KMS-11 (cell line): ENCODE measurements around the gene ZXDC.

ENCODE experiments used
- H2AFZ ChIP-seq: fragments of 200-600 bp; sonication (generic); 2 replicates; pipeline ENCODE4 v1.6.1; 2016; ENCODE audit warnings: antibody characterized with exemption, mixed run types, low read depth
- H3K27ac ChIP-seq: fragments of 200-600 bp; sonication (generic); 2 replicates; pipeline ENCODE4 v1.6.1; 2016; ENCODE audit warnings: mild to moderate bottlenecking, mixed run types
- H3K27me3 ChIP-seq: fragments of 200-600 bp; sonication (generic); 2 replicates; pipeline ENCODE4 v1.6.1; 2017; ENCODE audit warnings: mild to moderate bottlenecking, low read depth, mixed run types, moderate library complexity; ENCODE audit not compliant: insufficient read depth
- H3K36me3 ChIP-seq: fragments of 200-600 bp; sonication (generic); 2 replicates; pipeline ENCODE4 v1.6.1; 2017; ENCODE audit warnings: mild to moderate bottlenecking, mixed run types; ENCODE audit not compliant: insufficient read depth
- H3K4me1 ChIP-seq: fragments of 200-600 bp; sonication (generic); 2 replicates; pipeline ENCODE4 v1.6.1; 2016; ENCODE audit warnings: mild to moderate bottlenecking, low read depth, mixed run types; ENCODE audit not compliant: poor library complexity, severe bottlenecking
- H3K4me2 ChIP-seq: fragments of 200-600 bp; sonication (generic); 2 replicates; pipeline ENCODE4 v1.7.0; 2016; ENCODE audit warnings: mild to moderate bottlenecking, mixed run types
- H3K4me3 ChIP-seq: fragments of 200-600 bp; sonication (generic); IDR thresholded peaks from 2 replicates; pipeline ENCODE4 v1.6.1; 2017; ENCODE audit warnings: low read depth, low read length, mixed read lengths; ENCODE audit not compliant: insufficient read depth
- H3K79me2 ChIP-seq: fragments of 200-600 bp; sonication (generic); 2 replicates; pipeline ENCODE4 v1.6.1; 2016; ENCODE audit warnings: low read depth, mixed run types; ENCODE audit not compliant: insufficient read depth
- H3K9ac ChIP-seq: fragments of 200-600 bp; sonication (generic); 2 replicates; pipeline ENCODE4 v1.6.1; 2016; ENCODE audit warnings: mild to moderate bottlenecking, mixed run types
- H4K20me1 ChIP-seq: fragments of 200-600 bp; sonication (generic); 2 replicates; pipeline ENCODE4 v1.6.1; 2016; ENCODE audit warnings: mild to moderate bottlenecking, mixed run types; ENCODE audit not compliant: insufficient read depth
- CTCF ChIP-seq: fragments of 200-600 bp; sonication (generic); conservative IDR thresholded peaks from 2 replicates; pipeline ENCODE4 v1.6.1; 2017; ENCODE audit warnings: low read depth, mild to moderate bottlenecking, antibody characterized with exemption, low read length, moderate library complexity, mixed read lengths

The ZXDC gene

GRCh38 chr3:126461450-126462070 is 14.1 kb downstream of the ZXDC start:
- TF ChIP-seq CTCF, result no peak
- H3K36me3 ChIP-seq, result peaks cover under 1% of the 10 kb centered on the region; the same call in 1 of the 2 replicates
- H3K4me2 ChIP-seq, result no peak overlapping the region
- no peak overlapping the region for H3K4me3 ChIP-seq
- H3K27me3 ChIP-seq, result no peaks in the 10 kb centered on the region
- H3K27ac ChIP-seq, result no peak overlapping the region
- no peaks in the 10 kb centered on the region for H4K20me1 ChIP-seq
- H3K4me1 ChIP-seq, result no peaks in the 10 kb centered on the region
- no peaks in the 10 kb centered on the region for H3K79me2 ChIP-seq
- H2AFZ ChIP-seq, result no peak overlapping the region
- no peak overlapping the region for H3K9ac ChIP-seq

GRCh38 chr3:126460381-126460780 is 15.3 kb downstream of the ZXDC start:
- H3K9ac ChIP-seq, result no peak overlapping the region
- no peaks in the 10 kb centered on the region for H3K27me3 ChIP-seq
- H3K4me2 ChIP-seq, result no peak overlapping the region
- H3K4me3 ChIP-seq, result no peak overlapping the region
- no peak overlapping the region for H2AFZ ChIP-seq
- no peaks in the 10 kb centered on the region for H4K20me1 ChIP-seq
- no peaks in the 10 kb centered on the region for H3K4me1 ChIP-seq
- H3K36me3 ChIP-seq, result peaks cover 4% of the 10 kb centered on the region; the same call in 1 of the 2 replicates
- no peak overlapping the region for H3K27ac ChIP-seq
- H3K79me2 ChIP-seq, result no peaks in the 10 kb centered on the region
- no peak for TF ChIP-seq CTCF

GRCh38 chr3:126459763-126460127 is 15.9 kb downstream of the ZXDC start:
- Histone ChIP-seq H3K4me2 (no peak overlapping the region), H3K79me2 (no peaks in the 10 kb centered on the region), H3K27me3 (no peaks in the 10 kb centered on the region), H3K27ac (no peak overlapping the region), H3K9ac (no peak overlapping the region), H3K4me3 (no peak overlapping the region), H3K36me3 (0 out of 2 replicates have a peak, but pooled peaks cover 4% of the 10 kb centered on the region), H4K20me1 (no peaks in the 10 kb centered on the region), H3K4me1 (no peaks in the 10 kb centered on the region), H2AFZ (no peak overlapping the region)
- no peak for TF ChIP-seq CTCF

GRCh38 chr3:126459111-126459762 is 16.5 kb downstream of the ZXDC start:
- Histone ChIP-seq H3K9ac (no peak overlapping the region), H3K4me2 (no peak overlapping the region), H3K79me2 (no peaks in the 10 kb centered on the region), H3K36me3 (0 out of 2 replicates have a peak, but pooled peaks cover 4% of the 10 kb centered on the region), H2AFZ (no peak overlapping the region), H3K4me1 (no peaks in the 10 kb centered on the region), H3K27ac (no peak overlapping the region), H3K4me3 (no peak overlapping the region), H3K27me3 (no peaks in the 10 kb centered on the region), H4K20me1 (no peaks in the 10 kb centered on the region)
- no peak for TF ChIP-seq CTCF
